ENCODE data around the gene IFI27L1. TPM values are rescaled to one million over a fixed set of nuclear protein-coding genes. Genes with fewer than 3 reads are reported as not detected.
A peak's percentile ranks its signal among the peaks of the same experiment; 100 is the strongest.

The IFI27L1 gene
- total RNA-seq, 1 experiment from 2014 or later: 15.4 TPM

DNA sequence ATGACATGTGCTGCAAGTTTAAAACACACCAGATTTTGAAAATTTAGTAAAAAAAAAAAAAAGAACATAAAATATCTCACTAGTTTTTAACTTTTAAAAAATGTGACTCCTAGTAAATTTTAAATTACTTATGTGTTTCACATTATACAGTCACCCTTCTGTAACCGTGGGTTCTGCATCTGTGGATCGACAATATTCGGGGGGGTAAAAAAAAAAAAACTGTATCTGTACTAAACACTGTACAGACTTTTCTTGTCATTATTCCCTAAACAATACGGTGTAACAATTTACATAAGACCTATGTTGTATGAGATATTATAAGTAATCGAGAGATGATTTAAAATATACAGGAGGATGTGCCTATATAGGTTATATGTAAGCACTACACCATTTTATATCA lies 3.3 kb upstream of the IFI27L1 start:
- DNase-seq (ENCODE audit: low read depth): no peak

GRCh38 chr14:94079891-94080620 lies 1.1 kb upstream of the IFI27L1 start:
- peak; percentile 20 for DNase-seq (ENCODE audit: low read depth)

DNA sequence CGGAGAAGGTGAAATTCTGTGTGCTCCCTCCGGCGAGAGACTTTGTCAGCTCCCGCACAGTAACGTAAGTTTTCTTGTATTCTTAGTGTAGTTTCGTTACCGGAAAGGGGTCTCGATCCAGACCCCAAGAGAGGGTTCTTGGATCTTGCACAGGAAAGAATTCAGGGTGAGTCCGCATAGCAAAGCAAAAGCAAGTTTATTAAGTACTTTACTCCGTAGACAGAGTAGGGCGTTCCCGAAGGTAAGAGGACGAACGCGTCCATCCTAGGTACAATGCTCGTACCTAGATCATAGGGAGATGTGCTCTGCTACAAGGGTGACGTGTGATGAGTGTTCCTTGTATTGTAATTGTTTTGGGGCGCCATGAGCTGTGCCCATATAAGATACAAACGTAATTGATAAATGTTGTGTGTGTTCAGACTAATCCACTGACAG lies 293 bp downstream of the IFI27L1 start:
- no peak for DNase-seq (ENCODE audit: low read depth)

- DNase-seq (ENCODE audit: low read depth): no peak
These were observed 6.8 kb downstream of the IFI27L1 start for GRCh38 chr14:94087891-94088290.

- DNase-seq (ENCODE audit: low read depth): peak; percentile 17
These were observed 7.4 kb downstream of the IFI27L1 start for GRCh38 chr14:94088516-94088915.

DNA sequence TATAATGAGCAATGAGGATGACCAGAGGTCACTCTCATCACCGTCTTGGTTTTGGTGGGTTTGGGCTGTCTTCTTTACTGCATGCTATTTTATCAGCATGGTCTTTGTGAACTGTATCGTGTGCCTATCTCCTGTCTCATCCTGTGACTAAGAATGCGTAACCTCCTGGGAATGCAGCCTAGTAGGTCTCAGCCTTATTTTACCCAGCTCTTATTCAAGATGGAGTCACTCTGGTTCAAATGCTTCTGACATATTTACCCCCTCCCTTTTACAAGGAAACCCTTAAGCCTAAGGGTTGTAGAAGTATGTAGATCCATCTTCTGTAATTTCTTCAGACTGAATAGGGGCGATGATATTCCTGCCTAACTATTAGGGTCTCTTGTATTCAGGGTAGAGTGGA lies 8.4 kb downstream of the IFI27L1 start:
- peak; percentile 57 for DNase-seq (ENCODE audit: low read depth)

DNA sequence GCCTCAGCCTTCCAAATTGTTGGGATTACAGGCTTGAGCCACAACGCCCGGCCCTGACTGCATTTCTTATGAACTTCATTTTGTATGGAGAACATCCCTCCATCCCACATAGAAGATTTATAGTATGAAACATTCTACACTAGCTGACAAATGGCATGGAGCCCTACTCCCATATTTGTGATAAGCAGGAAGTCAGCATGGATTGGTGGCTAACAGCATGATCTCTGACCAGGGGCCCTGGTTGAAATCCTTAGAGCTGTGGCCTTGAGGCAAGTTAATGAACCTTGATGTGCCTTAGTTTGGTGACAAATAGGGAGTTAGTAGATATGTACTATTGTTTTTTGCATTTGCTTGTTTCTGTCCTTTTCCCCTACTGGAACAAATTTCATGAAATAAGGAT lies 12.3 kb downstream of the IFI27L1 start:
- DNase-seq (ENCODE audit: low read depth): no peak

- no peak for DNase-seq (ENCODE audit: low read depth)
These were observed 16.0 kb downstream of the IFI27L1 start for GRCh38 chr14:94097091-94097490.

GRCh38 chr14:94098326-94098992 lies 17.3 kb downstream of the IFI27L1 start:
- DNase-seq (ENCODE audit: low read depth): no peak

DNA sequence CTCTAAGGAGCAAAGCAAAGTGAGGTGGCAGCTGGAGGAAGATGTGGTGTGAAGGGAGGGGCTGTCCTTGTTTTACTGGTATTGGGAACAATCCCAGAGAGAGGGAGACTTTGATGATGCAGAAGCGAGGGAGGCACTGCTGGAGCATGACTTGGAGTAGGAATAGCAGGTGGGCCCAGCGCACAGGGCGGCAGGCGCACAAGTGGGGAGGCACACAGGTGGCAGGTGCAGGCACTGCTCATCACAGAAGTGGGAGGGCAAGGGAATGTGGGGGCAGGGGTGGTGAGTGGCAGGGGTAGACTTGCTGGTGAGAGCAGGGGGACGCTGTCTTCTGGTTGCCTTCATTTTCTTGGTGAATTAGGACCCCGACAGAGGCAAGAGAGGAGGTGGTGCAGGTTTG lies 17.9 kb downstream of the IFI27L1 start:
- DNase-seq (ENCODE audit: low read depth): no peak

DNA sequence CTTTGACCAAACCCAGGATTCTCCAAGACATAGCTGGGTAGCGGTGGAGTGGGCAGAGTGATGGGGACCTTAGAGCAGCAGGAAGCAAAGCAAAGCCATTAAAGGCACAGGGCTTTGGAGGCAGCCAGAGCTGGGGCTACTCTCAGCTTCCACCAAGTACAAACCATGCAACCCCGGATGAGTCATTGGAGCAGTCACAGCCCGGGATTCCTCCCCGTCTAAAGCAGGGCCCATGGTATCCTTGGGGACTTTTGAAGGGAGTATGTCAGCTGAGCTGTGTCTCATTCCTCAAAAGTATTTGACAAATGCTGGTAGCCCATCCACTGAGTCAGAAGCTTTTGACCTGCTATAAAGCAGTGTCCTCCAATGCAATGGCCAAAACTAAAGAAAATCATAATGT lies 19.7 kb downstream of the IFI27L1 start:
- DNase-seq (ENCODE audit: low read depth): peak; percentile 74

DNA sequence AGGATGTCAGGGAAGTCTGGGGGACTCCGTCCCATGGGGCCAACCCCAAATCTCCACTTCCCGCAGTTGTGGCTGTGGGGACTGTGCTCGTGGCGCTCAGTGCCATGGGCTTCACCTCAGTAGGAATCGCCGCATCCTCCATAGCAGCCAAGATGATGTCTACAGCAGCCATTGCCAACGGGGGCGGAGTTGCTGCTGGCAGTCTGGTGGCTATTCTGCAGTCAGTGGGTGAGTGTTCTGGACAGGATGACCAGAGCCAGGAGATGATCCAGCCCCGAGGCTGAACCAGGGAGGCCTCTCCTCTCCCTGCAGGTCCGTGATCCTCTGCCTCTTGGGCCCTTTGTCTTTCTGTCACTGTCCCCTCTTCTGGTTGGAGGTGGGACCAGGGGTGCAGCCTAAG lies 20.6 kb downstream of the IFI27L1 start:
- no peak for DNase-seq (ENCODE audit: low read depth)

DNA sequence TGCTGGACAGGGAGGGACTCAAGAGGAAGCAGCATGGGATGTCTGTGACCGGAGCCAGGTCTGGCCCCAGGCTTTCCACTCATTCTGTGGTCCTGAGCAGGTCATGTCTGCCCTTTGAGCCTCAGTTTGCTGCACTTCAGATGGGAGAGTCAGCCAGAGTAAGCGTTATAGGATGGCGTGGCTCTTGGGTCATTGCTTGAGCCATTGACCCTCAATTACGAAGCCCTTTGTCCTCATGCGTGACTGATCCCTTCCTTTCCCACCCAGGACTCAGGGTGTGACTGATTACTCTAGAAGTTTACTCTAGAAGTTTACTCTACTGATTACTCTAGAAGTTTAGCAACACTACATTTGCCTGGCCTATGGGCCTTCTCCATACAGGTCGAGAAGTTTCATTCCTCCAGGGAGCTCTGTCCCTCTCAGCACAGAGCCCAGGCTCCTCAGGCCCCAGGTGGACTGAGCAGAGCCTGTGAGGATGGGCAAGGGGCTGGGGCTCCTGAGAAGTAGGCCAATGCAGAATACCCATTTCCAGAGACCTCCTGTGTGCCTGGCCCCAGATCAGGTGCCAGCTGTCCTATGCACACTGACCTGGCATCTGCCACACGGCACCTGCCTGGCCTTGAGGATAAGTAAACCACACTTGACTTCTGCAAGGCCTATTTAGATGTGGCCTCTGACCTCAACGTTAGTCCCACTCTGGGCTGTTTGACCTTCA lies 21.8 kb downstream of the IFI27L1 start:
- DNase-seq (ENCODE audit: low read depth): no peak

DNA sequence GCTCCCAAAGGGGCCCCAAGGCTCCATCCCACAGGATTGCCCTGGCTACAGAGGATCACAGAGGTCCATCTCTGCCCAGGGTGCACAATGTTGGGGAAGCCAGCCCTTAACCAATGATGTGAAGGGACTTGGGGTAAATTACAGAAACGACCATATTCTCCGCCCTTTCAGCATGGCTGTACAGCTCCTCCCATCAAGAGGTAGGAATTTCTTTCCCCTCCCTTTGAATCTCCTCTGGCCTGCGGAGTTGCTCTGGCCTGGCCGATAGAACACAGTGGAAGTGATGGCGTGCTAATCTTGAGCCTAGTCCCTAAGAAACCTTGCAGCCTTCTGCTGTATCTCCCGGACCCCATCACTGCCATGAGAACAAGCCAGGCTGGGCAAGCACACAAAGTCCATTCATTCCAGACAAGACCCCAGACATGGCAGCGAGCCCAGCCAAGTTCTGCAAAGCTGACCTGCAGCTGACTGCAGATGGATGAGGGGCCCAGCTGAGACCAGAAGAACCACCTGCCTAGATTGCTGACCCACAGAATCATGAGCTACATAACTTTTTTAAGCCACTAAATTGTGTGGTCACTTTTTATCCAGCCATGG lies 22.5 kb downstream of the IFI27L1 start:
- no peak for DNase-seq (ENCODE audit: low read depth)

- DNase-seq (ENCODE audit: low read depth): no peak
These were observed 23.6 kb downstream of the IFI27L1 start for GRCh38 chr14:94104731-94105130.

GRCh38 chr14:94109915-94110250 lies 28.8 kb downstream of the IFI27L1 start:
- DNase-seq (ENCODE audit: low read depth): no peak

- DNase-seq (ENCODE audit: low read depth): peak; percentile 65
These were observed 29.6 kb downstream of the IFI27L1 start, which contains the start of gene IFI27 for GRCh38 chr14:94110552-94111181. Gene IFI27 (plus strand): TSS chr14:94110736.

DNA sequence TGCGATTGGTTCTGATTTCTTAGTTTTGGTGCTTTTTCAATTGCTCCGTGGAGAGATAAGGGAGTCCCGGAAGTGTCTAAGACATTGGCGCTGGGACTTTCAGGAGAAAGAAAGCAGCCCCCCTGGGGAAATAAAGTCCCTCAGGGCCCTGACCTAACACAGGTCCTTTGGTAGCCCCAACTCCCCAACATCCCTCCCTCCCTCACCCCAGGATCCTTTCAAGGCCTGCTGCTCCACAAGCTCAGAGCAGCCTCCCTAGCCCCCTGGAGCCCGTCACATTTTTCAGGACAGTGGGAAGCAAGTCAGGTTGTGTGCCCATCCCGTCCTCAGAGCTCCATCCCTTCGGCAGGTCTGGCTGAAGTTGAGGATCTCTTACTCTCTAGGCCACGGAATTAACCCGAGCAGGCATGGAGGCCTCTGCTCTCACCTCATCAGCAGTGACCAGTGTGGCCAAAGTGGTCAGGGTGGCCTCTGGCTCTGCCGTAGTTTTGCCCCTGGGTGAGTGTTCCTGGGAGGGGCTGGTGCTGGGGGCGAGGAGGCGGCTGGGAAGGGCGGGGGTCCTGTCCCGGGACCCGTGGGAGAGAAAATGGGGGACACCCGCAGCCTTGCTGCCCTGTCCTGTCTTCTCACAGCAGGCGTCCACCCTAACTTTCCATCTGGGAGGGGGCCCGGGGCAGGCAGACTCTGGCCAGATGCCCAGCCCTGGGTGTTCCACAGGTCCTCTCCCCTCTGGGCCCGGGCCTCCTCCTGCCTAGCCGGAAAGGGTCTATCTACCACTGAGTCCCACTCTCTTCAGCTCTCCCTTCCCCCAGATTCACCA lies 30.4 kb downstream of the IFI27L1 start:
- DNase-seq (ENCODE audit: low read depth): no peak

- DNase-seq (ENCODE audit: low read depth): no peak
These were observed 31.5 kb downstream of the IFI27L1 start for GRCh38 chr14:94112513-94113063.

DNA sequence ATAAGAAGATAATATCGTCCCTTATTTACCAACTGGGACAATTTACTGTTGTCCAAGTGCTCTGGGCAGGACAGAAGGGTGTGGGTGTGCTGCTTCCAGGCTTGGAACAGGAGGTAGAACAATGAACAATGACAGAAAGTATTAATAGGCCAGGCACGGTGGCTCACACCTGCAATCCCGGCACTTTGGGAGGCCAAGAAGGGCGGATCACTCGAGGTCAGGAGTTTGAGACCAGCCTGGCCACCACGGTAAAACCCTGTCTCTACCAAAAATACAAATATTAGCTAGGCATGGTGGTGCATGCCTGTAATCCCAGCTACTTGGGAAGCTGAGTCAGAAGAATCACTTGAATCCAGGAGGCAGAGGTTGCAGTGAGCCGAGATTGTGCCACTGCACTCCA lies 32.0 kb downstream of the IFI27L1 start:
- no peak for DNase-seq (ENCODE audit: low read depth)
